WTC11 (cell line): Measurements from ENCODE around the gene OPTN. TPM values are rescaled to one million over a fixed set of nuclear protein-coding genes. Genes with fewer than 3 reads are reported as not detected.

Experiments
- ATAC-seq: fragments of 200-7000 bp; cut with Tn5 transposase; 2 replicates; pipeline ENCODE4 v1.10.0; 2021; ENCODE audit warnings: mild to moderate bottlenecking, moderate library complexity
- CTCF ChIA-PET: fragments of 300-600 bp; sonication (Branson Sonifier 250); formaldehyde crosslinking; loops from one replicate; lab custom pipeline; 2021; ENCODE audit warnings: antibody characterized with exemption; lab: Charles Lee
- POLR2A ChIA-PET: fragments of 350-600 bp; sonication (Branson Sonifier 250); formaldehyde crosslinking; loops from one replicate; lab custom pipeline; 2021; ENCODE audit warnings: antibody characterized with exemption; lab: Charles Lee
- DNase-seq: peaks from one replicate; pipeline ENCODE4 v3.0.0; 2021; ENCODE audit warnings: low spot score
- H3K27ac Mint-ChIP-seq: 2 replicates; pipeline ENCODE4 v1.8.0; 2021; ENCODE audit warnings: mixed read lengths
- H3K27me3 Mint-ChIP-seq: 2 replicates; pipeline ENCODE4 v1.8.0; 2021; ENCODE audit warnings: low read depth, mild to moderate bottlenecking, moderate library complexity, mixed read lengths
- H3K36me3 Mint-ChIP-seq: 2 replicates; pipeline ENCODE4 v1.8.0; 2021; ENCODE audit warnings: mixed read lengths
- H3K4me1 Mint-ChIP-seq: 2 replicates; pipeline ENCODE4 v1.8.0; 2022; ENCODE audit warnings: mixed read lengths
- H3K4me3 Mint-ChIP-seq: 2 replicates; pipeline ENCODE4 v1.8.0; 2021; ENCODE audit warnings: mild to moderate bottlenecking, moderate library complexity, mixed read lengths
- H3K9me3 Mint-ChIP-seq: 2 replicates; pipeline ENCODE4 v1.8.0; 2021; ENCODE audit warnings: mixed read lengths
- ESRRA ChIP-seq: sonication (generic); formaldehyde crosslinking; IDR thresholded peaks from 2 replicates; pipeline ENCODE4 v1.8.1; 2022; ENCODE audit warnings: mild to moderate bottlenecking, missing genetic modification reagents, borderline replicate concordance
- GRHL2 ChIP-seq: fragments of 250-450 bp; sonication (Bioruptor Pico); IDR thresholded peaks from 2 replicates; pipeline ENCODE4 v1.8.0; 2022; ENCODE audit warnings: mild to moderate bottlenecking, moderate library complexity; ENCODE audit not compliant: insufficient replicate concordance, severe bottlenecking
- HMGA2 ChIP-seq: fragments of 250-450 bp; sonication (Bioruptor Pico); IDR thresholded peaks from 2 replicates; pipeline ENCODE4 v1.4.0; 2021; ENCODE audit warnings: mild to moderate bottlenecking, moderate library complexity
- JAZF1 ChIP-seq: fragments of 250-450 bp; sonication (Bioruptor Pico); IDR thresholded peaks from 2 replicates; pipeline ENCODE4 v1.9.0; 2021; ENCODE audit warnings: moderate library complexity, mild to moderate bottlenecking, inconsistent platforms
- JUN ChIP-seq: sonication (generic); formaldehyde crosslinking; IDR thresholded peaks from 2 replicates; pipeline ENCODE4 v1.8.0; 2023; ENCODE audit warnings: mild to moderate bottlenecking, missing genetic modification reagents
- KAT7 ChIP-seq: sonication (generic); formaldehyde crosslinking; IDR thresholded peaks from 2 replicates; pipeline ENCODE4 v1.8.1; 2023; ENCODE audit warnings: missing genetic modification reagents, mild to moderate bottlenecking, borderline replicate concordance
- NFE2L1 ChIP-seq: sonication (generic); formaldehyde crosslinking; IDR thresholded peaks from 2 replicates; pipeline ENCODE4 v1.8.1; 2023; ENCODE audit warnings: missing genetic modification reagents
- NFYB ChIP-seq: sonication (generic); formaldehyde crosslinking; conservative IDR thresholded peaks from 2 replicates; pipeline ENCODE4 v1.8.0; 2022; ENCODE audit warnings: low read depth, missing genetic modification reagents
- TEAD4 ChIP-seq: sonication (generic); formaldehyde crosslinking; IDR thresholded peaks from 2 replicates; pipeline ENCODE4 v1.8.0; 2022; ENCODE audit warnings: mild to moderate bottlenecking, missing genetic modification reagents
- ZNF317 ChIP-seq: sonication (generic); formaldehyde crosslinking; IDR thresholded peaks from 2 replicates; pipeline ENCODE4 v1.8.1; 2023; ENCODE audit warnings: low read depth, mild to moderate bottlenecking, moderate library complexity, missing genetic modification reagents, borderline replicate concordance
- total RNA-seq: library from RNA; stranded (reverse); gene quantifications from 3 replicates; pipeline ENCODE4 v1.2.3, GENCODE V29; 2021
- TF ChIP-seq, protein P1 (sequence below): sonication (generic); formaldehyde crosslinking; IDR thresholded peaks from 2 replicates; pipeline ENCODE4 v1.8.1; 2022; ENCODE audit warnings: mild to moderate bottlenecking, missing genetic modification reagents, moderate library complexity, borderline replicate concordance
- TF ChIP-seq, protein P2 (sequence below): sonication (generic); formaldehyde crosslinking; IDR thresholded peaks from 2 replicates; pipeline ENCODE4 v1.8.1; 2023; ENCODE audit warnings: mild to moderate bottlenecking, missing genetic modification reagents
- TF ChIP-seq, protein P3 (sequence below): fragments of 250-450 bp; sonication (Bioruptor Pico); IDR thresholded peaks from 2 replicates; pipeline ENCODE4 v1.9.0; 2021; ENCODE audit warnings: mild to moderate bottlenecking
- TF ChIP-seq, protein P4 (sequence below): sonication (generic); formaldehyde crosslinking; IDR thresholded peaks from 2 replicates; pipeline ENCODE4 v1.8.1; 2023; ENCODE audit warnings: mild to moderate bottlenecking, missing genetic modification reagents, moderate library complexity
- TF ChIP-seq, protein P5 (sequence below): fragments of 250-450 bp; sonication (Bioruptor Pico); conservative IDR thresholded peaks from 2 replicates; pipeline ENCODE4 v1.9.0; 2021; ENCODE audit warnings: mild to moderate bottlenecking
- TF ChIP-seq, protein P6 (sequence below): sonication (generic); formaldehyde crosslinking; IDR thresholded peaks from 2 replicates; pipeline ENCODE4 v1.8.0; 2022; ENCODE audit warnings: missing genetic modification reagents
- TF ChIP-seq, protein P7 (sequence below): sonication (generic); formaldehyde crosslinking; IDR thresholded peaks from 2 replicates; pipeline ENCODE4 v1.8.1; 2023; ENCODE audit warnings: mild to moderate bottlenecking, missing genetic modification reagents

The OPTN gene
- total RNA-seq, 1 experiment from 2014 or later: 44.3 TPM

DNA sequence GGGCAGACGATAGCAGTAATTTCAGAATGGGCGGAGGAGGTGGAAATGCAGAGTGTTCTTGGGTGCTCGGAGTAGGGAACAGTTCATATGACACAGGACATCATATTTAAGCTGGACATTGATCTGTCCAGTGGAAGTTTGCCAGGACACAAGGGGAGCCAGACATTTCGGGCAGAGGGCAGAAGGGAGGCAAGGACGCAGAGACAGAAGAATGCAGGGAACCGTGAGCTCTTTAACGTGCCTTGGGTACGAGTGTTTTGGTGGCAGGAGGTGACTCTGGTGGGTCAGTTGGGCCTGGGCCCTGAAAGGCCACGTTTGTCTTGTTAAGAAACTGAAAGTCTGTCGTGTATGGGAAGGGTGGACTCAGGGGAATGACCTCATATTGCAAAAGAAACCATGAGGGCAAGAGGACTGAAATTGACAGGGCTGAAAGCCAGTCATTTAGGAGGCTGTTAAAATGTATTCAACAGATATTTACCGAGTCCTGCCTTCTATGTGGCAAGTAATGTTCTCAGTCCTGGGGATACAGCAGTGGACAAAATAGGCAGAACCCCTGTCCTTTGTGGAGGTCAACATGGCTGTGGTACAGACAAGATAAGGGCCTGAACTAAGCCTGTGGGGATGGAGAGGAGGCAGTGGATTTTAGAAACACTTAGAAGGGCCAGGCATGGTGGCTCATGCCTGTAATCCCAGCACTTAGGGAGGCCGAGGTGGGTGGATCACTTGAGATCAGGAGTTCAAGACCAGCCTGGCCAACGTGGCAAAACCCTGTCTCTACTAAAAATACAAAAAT, 2.2 kb downstream of the OPTN start:
- H3K4me3 Mint-ChIP-seq: peak overlapping the region; percentile 7; the same call in 1 of the 2 replicates
- TF ChIP-seq, protein P1, sequence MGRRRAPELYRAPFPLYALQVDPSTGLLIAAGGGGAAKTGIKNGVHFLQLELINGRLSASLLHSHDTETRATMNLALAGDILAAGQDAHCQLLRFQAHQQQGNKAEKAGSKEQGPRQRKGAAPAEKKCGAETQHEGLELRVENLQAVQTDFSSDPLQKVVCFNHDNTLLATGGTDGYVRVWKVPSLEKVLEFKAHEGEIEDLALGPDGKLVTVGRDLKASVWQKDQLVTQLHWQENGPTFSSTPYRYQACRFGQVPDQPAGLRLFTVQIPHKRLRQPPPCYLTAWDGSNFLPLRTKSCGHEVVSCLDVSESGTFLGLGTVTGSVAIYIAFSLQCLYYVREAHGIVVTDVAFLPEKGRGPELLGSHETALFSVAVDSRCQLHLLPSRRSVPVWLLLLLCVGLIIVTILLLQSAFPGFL (CRISPR knock-in tag): no peak
- TF ChIP-seq ESRRA (CRISPR knock-in tag) (no peak), JAZF1 (CRISPR knock-in tag) (no peak), JUN (CRISPR knock-in tag) (no peak), GRHL2 (CRISPR knock-in tag) (no peak), TEAD4 (CRISPR knock-in tag) (no peak), NFYB (CRISPR knock-in tag) (no peak), HMGA2 (CRISPR knock-in tag) (no peak)
- TF ChIP-seq, protein P2, sequence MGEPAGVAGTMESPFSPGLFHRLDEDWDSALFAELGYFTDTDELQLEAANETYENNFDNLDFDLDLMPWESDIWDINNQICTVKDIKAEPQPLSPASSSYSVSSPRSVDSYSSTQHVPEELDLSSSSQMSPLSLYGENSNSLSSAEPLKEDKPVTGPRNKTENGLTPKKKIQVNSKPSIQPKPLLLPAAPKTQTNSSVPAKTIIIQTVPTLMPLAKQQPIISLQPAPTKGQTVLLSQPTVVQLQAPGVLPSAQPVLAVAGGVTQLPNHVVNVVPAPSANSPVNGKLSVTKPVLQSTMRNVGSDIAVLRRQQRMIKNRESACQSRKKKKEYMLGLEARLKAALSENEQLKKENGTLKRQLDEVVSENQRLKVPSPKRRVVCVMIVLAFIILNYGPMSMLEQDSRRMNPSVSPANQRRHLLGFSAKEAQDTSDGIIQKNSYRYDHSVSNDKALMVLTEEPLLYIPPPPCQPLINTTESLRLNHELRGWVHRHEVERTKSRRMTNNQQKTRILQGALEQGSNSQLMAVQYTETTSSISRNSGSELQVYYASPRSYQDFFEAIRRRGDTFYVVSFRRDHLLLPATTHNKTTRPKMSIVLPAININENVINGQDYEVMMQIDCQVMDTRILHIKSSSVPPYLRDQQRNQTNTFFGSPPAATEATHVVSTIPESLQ (CRISPR knock-in tag): no peak
- TF ChIP-seq, protein P3, sequence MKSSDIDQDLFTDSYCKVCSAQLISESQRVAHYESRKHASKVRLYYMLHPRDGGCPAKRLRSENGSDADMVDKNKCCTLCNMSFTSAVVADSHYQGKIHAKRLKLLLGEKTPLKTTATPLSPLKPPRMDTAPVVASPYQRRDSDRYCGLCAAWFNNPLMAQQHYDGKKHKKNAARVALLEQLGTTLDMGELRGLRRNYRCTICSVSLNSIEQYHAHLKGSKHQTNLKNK (CRISPR knock-in tag): no peak
- TF ChIP-seq, protein P4, sequence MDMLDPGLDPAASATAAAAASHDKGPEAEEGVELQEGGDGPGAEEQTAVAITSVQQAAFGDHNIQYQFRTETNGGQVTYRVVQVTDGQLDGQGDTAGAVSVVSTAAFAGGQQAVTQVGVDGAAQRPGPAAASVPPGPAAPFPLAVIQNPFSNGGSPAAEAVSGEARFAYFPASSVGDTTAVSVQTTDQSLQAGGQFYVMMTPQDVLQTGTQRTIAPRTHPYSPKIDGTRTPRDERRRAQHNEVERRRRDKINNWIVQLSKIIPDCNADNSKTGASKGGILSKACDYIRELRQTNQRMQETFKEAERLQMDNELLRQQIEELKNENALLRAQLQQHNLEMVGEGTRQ (CRISPR knock-in tag): no peak
- TF ChIP-seq, protein P5, sequence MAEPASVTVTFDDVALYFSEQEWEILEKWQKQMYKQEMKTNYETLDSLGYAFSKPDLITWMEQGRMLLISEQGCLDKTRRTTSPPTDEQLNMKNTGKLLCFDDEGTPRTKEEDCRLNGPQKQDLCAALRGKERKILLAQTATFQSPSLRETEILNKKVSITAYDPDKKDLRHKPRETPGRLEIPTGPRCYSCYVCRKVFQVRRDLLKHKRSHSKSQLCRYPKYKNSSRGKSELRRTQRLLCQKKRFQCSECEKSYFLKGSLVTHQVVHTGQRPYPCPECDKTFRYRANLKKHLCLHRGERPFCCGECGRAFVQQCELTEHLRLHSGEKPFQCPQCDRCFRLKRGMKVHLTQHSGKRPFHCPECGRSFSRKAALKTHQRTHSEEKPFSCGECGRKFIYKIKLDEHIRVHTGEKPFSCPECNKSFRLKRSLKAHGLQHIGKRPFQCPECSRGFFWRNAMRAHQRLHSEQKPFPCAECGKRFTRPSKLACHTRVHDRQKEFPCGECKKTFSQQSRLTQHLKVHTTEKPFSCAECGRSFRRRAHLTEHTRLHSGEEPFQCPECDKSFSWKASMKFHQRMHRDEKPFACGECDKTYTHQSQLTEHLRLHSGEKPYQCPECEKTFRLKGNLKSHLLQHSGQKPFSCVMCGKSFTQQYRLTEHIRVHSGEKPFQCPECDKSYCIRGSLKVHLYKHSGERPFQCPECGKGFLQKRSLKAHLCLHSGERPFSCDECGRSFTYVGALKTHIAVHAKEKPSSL (CRISPR knock-in tag): no peak

DNA sequence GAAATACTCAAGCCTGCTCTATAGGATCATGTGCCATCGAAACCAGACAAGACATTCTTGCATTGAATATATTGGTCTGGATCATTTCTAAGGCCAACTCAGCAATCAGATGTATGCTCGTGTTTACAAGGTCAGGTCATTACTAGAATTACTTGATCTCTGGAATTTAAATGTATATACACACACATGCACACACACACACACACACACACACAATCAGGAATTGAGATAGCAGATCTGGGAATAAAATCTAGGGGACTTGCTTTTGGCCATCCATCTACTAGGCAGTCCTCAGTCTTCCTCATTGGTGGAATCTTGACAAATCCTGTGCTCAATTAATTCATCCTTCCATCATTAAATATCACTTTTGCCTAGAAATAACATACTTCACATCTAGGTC, 3.6 kb downstream of the OPTN start:
- H3K4me3 Mint-ChIP-seq: no peak overlapping the region
- DNase-seq: no peak
- no peaks in the 10 kb centered on the region for H3K36me3 Mint-ChIP-seq
- TF ChIP-seq KAT7 (CRISPR knock-in tag) (no peak), ZNF317 (CRISPR knock-in tag) (no peak), NFE2L1 (no peak), NFYB (CRISPR knock-in tag) (no peak)
- TF ChIP-seq, protein P6, sequence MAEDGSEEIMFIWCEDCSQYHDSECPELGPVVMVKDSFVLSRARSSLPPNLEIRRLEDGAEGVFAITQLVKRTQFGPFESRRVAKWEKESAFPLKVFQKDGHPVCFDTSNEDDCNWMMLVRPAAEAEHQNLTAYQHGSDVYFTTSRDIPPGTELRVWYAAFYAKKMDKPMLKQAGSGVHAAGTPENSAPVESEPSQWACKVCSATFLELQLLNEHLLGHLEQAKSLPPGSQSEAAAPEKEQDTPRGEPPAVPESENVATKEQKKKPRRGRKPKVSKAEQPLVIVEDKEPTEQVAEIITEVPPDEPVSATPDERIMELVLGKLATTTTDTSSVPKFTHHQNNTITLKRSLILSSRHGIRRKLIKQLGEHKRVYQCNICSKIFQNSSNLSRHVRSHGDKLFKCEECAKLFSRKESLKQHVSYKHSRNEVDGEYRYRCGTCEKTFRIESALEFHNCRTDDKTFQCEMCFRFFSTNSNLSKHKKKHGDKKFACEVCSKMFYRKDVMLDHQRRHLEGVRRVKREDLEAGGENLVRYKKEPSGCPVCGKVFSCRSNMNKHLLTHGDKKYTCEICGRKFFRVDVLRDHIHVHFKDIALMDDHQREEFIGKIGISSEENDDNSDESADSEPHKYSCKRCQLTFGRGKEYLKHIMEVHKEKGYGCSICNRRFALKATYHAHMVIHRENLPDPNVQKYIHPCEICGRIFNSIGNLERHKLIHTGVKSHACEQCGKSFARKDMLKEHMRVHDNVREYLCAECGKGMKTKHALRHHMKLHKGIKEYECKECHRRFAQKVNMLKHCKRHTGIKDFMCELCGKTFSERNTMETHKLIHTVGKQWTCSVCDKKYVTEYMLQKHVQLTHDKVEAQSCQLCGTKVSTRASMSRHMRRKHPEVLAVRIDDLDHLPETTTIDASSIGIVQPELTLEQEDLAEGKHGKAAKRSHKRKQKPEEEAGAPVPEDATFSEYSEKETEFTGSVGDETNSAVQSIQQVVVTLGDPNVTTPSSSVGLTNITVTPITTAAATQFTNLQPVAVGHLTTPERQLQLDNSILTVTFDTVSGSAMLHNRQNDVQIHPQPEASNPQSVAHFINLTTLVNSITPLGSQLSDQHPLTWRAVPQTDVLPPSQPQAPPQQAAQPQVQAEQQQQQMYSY (CRISPR knock-in tag): no peak
- TF ChIP-seq, protein P7, sequence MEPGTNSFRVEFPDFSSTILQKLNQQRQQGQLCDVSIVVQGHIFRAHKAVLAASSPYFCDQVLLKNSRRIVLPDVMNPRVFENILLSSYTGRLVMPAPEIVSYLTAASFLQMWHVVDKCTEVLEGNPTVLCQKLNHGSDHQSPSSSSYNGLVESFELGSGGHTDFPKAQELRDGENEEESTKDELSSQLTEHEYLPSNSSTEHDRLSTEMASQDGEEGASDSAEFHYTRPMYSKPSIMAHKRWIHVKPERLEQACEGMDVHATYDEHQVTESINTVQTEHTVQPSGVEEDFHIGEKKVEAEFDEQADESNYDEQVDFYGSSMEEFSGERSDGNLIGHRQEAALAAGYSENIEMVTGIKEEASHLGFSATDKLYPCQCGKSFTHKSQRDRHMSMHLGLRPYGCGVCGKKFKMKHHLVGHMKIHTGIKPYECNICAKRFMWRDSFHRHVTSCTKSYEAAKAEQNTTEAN (CRISPR knock-in tag): no peak
- TF ChIP-seq, protein P5 (CRISPR knock-in tag): no peak

More for the DNA sequence above, 2.2 kb downstream of the OPTN start:
- ChIA-PET POLR2A (interaction anchor here (0.5 kb wide), 1 partner anchor 262 kb away, joined by 3 read pairs; no protein-coding TSS in a partner anchor), CTCF (interaction anchor here (1.0 kb wide), 1 partner anchor 200 kb away, joined by 3 read pairs; no protein-coding TSS in a partner anchor)
- H3K27me3 Mint-ChIP-seq: peaks cover 7% of the 10 kb centered on the region
- H3K27ac Mint-ChIP-seq: no peak overlapping the region
- no peaks in the 10 kb centered on the region for H3K9me3 Mint-ChIP-seq
- H3K36me3 Mint-ChIP-seq: no peaks in the 10 kb centered on the region
- no peak for ATAC-seq
- peaks cover 9% of the 10 kb centered on the region for H3K4me1 Mint-ChIP-seq
- DNase-seq: no peak

More for the DNA sequence above, 3.6 kb downstream of the OPTN start:
- Mint-ChIP-seq H3K9me3 (no peaks in the 10 kb centered on the region), H3K4me1 (peaks cover 9% of the 10 kb centered on the region), H3K27me3 (peaks cover 7% of the 10 kb centered on the region), H3K27ac (no peak overlapping the region)
- ATAC-seq: no peak
- CTCF ChIA-PET: interaction anchor here (0.7 to 0.8 kb wide), 2 partner anchors 280 to 376 kb away, joined by 3 to 6 read pairs; no protein-coding TSS in a partner anchor
- POLR2A ChIA-PET: no interaction called here
